ENCODE results near the gene CTIF. TPM values are rescaled to one million over a fixed set of nuclear protein-coding genes. Genes with fewer than 3 reads are reported as not detected.

Gene CTIF
- total and polyA plus RNA-seq, 2 donors (not counting 1 experiment from before 2014, with no cell fraction given): 27.2 to 28.1 TPM

DNA sequence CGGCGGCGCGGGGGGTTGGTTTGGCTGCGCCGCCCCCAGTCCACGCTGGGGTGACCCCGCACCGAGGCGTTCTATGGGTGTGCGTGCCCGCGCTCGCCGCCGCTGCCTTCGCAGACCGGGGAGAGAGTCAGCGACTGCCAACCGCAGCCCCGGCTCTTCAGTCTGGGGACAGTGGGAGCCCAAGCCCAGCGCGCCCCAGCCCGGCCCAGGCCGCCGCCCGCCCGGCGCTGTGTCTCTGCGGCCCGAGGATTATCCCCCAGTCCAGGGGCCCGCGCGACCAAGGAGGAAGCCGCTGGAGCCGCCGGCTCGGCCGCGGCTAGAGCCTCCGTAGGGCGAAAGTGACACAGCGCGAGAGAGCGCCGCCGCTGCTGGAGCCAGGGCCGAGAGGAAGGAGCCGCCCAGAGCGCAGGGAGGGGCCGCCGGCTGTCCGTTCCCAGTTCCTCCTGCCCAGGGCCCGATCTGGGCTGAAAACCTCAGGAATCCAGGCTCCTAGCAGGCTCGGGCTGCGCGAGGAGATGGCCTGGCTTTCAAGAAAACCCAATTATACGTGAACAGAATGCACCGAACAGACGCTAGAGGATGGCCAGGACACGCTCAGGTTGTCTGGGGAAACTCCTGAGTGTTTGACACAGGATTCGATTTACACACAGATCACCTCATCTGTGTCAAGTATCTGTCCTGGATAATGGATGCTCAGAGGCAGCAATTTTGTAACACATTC, 2.4 kb downstream of the CTIF start:
- Histone ChIP-seq H4K20me1 (ENCODE audit: control insufficient read depth, extremely low read depth, insufficient read depth, low read length) (no peaks in the 10 kb centered on the region), H3K27ac (ENCODE audit: insufficient read depth, low read length) (peak overlapping the region; percentile 93), H3K79me2 (ENCODE audit: control insufficient read depth, insufficient read depth, low read length) (peaks cover 65% of the 10 kb centered on the region), H3K4me3 (replicated peaks in 1 of 4; ENCODE audit: control extremely low read depth in 1 of 4, insufficient read depth in 1 of 4, low read depth in 3 of 4, low read length in 4 of 4) (peak overlapping the region; percentile 60 to 97 (median 92)), H2AFZ (ENCODE audit: low read length) (peak overlapping the region; percentile 43), H3K9ac (ENCODE audit: insufficient read depth, low read length) (peak overlapping the region; percentile 87), H3K4me1 (ENCODE audit: control insufficient read depth, extremely low read depth, insufficient read depth, low read length) (peaks cover 20% of the 10 kb centered on the region), H3K36me3 (ENCODE audit: control insufficient read depth, insufficient read depth, low read length) (no peaks in the 10 kb centered on the region), H3K27me3 (ENCODE audit: control insufficient read depth, insufficient read depth, low read length) (no peaks in the 10 kb centered on the region), H3K4me2 (ENCODE audit: extremely low read depth, insufficient read depth, low read length) (peak overlapping the region; percentile 99), H3K9me3 (ENCODE audit: control insufficient read depth, insufficient read depth, low read depth, low read length) (no peaks in the 10 kb centered on the region)
- peak; percentile 78 to 87 for DNase-seq (ENCODE audit: low read depth in 2 of 2)
- TF ChIP-seq EZH2 (IDR thresholded peaks at IDR 0.05; ENCODE audit: low read length, missing control alignments): no peak

GRCh38 chr18:48541747-48542400, 3.0 kb downstream of the CTIF start:
- peak overlapping the region; percentile 93 for H3K27ac ChIP-seq (ENCODE audit: insufficient read depth, low read length)
- H2AFZ ChIP-seq (ENCODE audit: low read length): no peak overlapping the region
- H3K4me3 ChIP-seq (replicated peaks in 1 of 4; ENCODE audit: control extremely low read depth in 1 of 4, insufficient read depth in 1 of 4, low read depth in 3 of 4, low read length in 4 of 4): peak overlapping the region; percentile 60 to 97 (median 92)
- H4K20me1 ChIP-seq (ENCODE audit: control insufficient read depth, extremely low read depth, insufficient read depth, low read length): no peaks in the 10 kb centered on the region
- peaks cover 72% of the 10 kb centered on the region for H3K79me2 ChIP-seq (ENCODE audit: control insufficient read depth, insufficient read depth, low read length)
- H3K27me3 ChIP-seq (ENCODE audit: control insufficient read depth, insufficient read depth, low read length): no peaks in the 10 kb centered on the region
- H3K4me1 ChIP-seq (ENCODE audit: control insufficient read depth, extremely low read depth, insufficient read depth, low read length): peaks cover 27% of the 10 kb centered on the region
- no peak for TF ChIP-seq CTCF (conservative IDR thresholded peaks at IDR 0.05 in 1 of 2, IDR thresholded peaks at IDR 0.05 in 1 of 2; ENCODE audit: low read depth in 1 of 2, low read length in 2 of 2)
- TF ChIP-seq EZH2 (IDR thresholded peaks at IDR 0.05; ENCODE audit: low read length, missing control alignments): no peak
- no peaks in the 10 kb centered on the region for H3K9me3 ChIP-seq (ENCODE audit: control insufficient read depth, insufficient read depth, low read depth, low read length)
- no peak for DNase-seq (ENCODE audit: low read depth in 2 of 2)
- peak overlapping the region; percentile 87 for H3K9ac ChIP-seq (ENCODE audit: insufficient read depth, low read length)
- no peaks in the 10 kb centered on the region for H3K36me3 ChIP-seq (ENCODE audit: control insufficient read depth, insufficient read depth, low read length)
- peak overlapping the region; percentile 99 for H3K4me2 ChIP-seq (ENCODE audit: extremely low read depth, insufficient read depth, low read length)

- no peaks in the 10 kb centered on the region for H3K27me3 ChIP-seq (ENCODE audit: control insufficient read depth, insufficient read depth, low read length)
- no peak overlapping the region for H3K4me2 ChIP-seq (ENCODE audit: extremely low read depth, insufficient read depth, low read length)
- no peaks in the 10 kb centered on the region for H4K20me1 ChIP-seq (ENCODE audit: control insufficient read depth, extremely low read depth, insufficient read depth, low read length)
- no peak overlapping the region for H3K4me3 ChIP-seq (replicated peaks in 1 of 4; ENCODE audit: control extremely low read depth in 1 of 4, insufficient read depth in 1 of 4, low read depth in 3 of 4, low read length in 4 of 4)
- no peak overlapping the region for H3K9ac ChIP-seq (ENCODE audit: insufficient read depth, low read length)
- peaks cover 79% of the 10 kb centered on the region for H3K79me2 ChIP-seq (ENCODE audit: control insufficient read depth, insufficient read depth, low read length)
- peaks cover 31% of the 10 kb centered on the region for H3K4me1 ChIP-seq (ENCODE audit: control insufficient read depth, extremely low read depth, insufficient read depth, low read length)
- DNase-seq (ENCODE audit: low read depth in 2 of 2): no peak
- H3K36me3 ChIP-seq (ENCODE audit: control insufficient read depth, insufficient read depth, low read length): no peaks in the 10 kb centered on the region
- H3K9me3 ChIP-seq (ENCODE audit: control insufficient read depth, insufficient read depth, low read depth, low read length): no peaks in the 10 kb centered on the region
- no peak overlapping the region for H3K27ac ChIP-seq (ENCODE audit: insufficient read depth, low read length)
- H2AFZ ChIP-seq (ENCODE audit: low read length): no peak overlapping the region
- TF ChIP-seq EZH2 (IDR thresholded peaks at IDR 0.05; ENCODE audit: low read length, missing control alignments) (no peak), CTCF (conservative IDR thresholded peaks at IDR 0.05 in 1 of 2, IDR thresholded peaks at IDR 0.05 in 1 of 2; ENCODE audit: low read depth in 1 of 2, low read length in 2 of 2) (no peak)
Observed at GRCh38 chr18:48542513-48543181, 3.8 kb downstream of the CTIF start.
